HG02642 (cell line): Measurements from ENCODE around the gene GCNT2.
"Not testable (repeated sequence)": the region's sequence is repeated elsewhere in the genome, so short reads cannot be mapped to it uniquely, and the experiment has no call there.

ENCODE experiments used
- ATAC-seq: cut with Tn5 transposase; IDR thresholded peaks from one replicate; pipeline ENCODE4 v1.9.1; 2021; ENCODE audit warnings: mild to moderate bottlenecking; ENCODE audit not compliant: unreplicated experiment, poor library complexity

The GCNT2 gene

GRCh38 chr6:10543488-10543887 is 22.3 kb downstream of the GCNT2 start:
- ATAC-seq: no peak

GRCh38 chr6:10545482-10545881 is 24.3 kb downstream of the GCNT2 start:
- no peak for ATAC-seq

- no peak for ATAC-seq
Measured at GRCh38 chr6:10547809-10548208, 26.7 kb downstream of the GCNT2 start.

DNA sequence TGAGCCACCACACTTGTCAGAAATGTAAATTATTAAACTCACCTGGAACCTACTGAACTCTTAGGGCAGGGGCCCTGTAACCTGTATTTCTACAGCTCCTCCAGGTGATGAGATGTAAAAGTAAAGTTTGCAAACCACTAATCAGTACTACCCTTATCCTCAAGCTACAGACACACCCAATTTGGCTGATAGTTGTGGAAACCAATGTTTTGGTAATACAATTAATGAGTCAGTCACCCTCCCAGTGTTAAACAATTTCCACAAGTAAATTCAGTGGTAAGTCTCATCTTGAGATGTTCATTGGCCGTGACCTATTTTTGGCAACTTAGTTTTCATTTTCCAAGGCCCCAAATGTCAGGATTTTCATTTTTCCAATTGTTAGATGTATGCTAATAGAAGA is 29.6 kb downstream of the GCNT2 start:
- ATAC-seq: no peak

DNA sequence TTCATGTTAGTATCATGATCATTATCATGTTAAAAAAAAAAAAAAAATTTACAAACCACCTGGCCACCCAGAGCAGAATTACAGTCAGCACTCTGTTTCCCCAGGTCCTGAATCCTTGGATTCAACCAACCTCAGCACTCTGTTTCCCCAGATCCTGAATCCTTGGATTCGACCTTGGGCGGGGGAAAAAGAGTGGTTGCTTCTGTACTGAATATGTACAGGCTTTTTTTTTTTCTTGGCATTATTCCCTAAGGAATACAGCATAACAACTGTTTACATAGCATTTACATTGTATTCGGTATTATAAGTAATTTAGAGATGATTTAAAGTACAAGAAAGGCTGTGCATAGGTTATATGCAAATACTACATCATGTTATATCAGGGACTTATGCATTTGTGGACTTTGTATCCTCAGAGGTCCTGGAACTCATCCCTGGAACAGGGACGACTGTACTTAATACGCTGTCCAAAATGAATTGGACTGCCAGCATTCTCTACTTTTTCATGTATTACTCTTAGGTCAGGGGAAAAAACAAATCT is 31.2 kb downstream of the GCNT2 start:
- no peak for ATAC-seq

- ATAC-seq: no peak
Measured at GRCh38 chr6:10553871-10554270, 32.7 kb downstream of the GCNT2 start.

DNA sequence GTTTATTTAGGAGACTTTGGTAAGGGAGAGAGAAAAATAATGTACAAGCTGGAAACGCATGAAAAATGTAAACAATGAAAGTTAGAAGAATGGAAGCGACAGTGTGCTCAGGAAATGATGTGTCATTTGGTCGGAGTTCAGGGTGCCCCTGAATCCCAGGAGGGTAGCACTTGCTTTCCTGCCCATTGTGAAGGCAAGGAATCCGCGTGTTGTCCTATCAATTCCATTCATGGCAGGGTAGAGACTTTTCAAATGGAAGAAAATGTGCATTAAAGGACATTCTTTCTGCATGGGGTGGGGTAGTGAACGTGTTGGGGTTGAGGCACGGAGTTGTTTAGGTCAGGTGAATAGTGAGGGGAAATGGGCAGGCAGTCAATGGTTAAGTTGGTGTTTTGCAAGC is 33.7 kb downstream of the GCNT2 start:
- no peak for ATAC-seq

GRCh38 chr6:10555625-10556309 is 34.6 kb downstream of the GCNT2 start:
- no peak for ATAC-seq

DNA sequence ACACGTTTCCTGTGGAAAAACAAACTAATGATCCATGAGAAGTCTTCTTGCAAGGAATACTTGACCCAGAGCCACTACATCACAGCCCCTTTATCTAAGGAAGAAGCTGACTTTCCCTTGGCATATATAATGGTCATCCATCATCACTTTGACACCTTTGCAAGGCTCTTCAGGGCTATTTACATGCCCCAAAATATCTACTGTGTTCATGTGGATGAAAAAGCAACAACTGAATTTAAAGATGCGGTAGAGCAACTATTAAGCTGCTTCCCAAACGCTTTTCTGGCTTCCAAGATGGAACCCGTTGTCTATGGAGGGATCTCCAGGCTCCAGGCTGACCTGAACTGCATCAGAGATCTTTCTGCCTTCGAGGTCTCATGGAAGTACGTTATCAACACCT is 35.4 kb downstream of the GCNT2 start:
- no peak for ATAC-seq

- ATAC-seq: no peak
Measured at GRCh38 chr6:10556992-10557391, 35.8 kb downstream of the GCNT2 start.

GRCh38 chr6:10557913-10558312 is 36.8 kb downstream of the GCNT2 start:
- no peak for ATAC-seq

- ATAC-seq: no peak
Measured at GRCh38 chr6:10558565-10558964, 37.4 kb downstream of the GCNT2 start.

GRCh38 chr6:10559522-10560152 is 38.5 kb downstream of the GCNT2 start:
- no peak for ATAC-seq

DNA sequence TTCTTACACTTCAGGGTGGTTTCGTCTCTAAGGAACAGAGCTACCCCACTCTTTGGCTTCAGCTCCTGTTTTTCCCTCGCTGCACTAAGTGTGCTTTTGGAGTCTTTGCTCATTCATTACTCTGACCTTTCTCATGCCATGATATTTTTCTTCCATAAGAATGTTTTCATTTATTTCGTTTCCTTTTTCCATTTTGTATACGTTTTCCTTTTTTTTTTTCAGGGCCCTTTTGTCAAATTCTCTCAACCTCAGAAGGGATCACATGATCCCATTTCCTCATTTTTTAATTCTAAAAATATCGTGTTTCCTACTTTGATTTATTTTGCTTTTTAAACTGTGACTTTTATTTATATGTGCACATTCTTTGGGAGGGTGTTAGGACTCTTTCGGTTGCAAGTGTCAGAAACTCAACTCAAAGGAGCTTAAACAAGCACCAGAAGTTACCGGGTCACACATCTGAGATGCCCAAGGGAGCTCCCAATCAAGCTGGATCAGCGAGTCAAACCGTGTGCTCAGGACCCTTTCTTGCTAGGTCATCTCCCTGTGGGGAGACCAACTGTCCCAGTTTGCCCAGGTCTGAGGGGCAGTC is 40.6 kb downstream of the GCNT2 start:
- no peak for ATAC-seq

GRCh38 chr6:10564975-10565673 is 44.0 kb downstream of the GCNT2 start:
- ATAC-seq: no peak

GRCh38 chr6:10565913-10566312 is 44.8 kb downstream of the GCNT2 start:
- no peak for ATAC-seq

- no peak for ATAC-seq
Measured at GRCh38 chr6:10567256-10568026, 46.3 kb downstream of the GCNT2 start.

- ATAC-seq: no peak
Measured at GRCh38 chr6:10569392-10570127, 48.4 kb downstream of the GCNT2 start.

DNA sequence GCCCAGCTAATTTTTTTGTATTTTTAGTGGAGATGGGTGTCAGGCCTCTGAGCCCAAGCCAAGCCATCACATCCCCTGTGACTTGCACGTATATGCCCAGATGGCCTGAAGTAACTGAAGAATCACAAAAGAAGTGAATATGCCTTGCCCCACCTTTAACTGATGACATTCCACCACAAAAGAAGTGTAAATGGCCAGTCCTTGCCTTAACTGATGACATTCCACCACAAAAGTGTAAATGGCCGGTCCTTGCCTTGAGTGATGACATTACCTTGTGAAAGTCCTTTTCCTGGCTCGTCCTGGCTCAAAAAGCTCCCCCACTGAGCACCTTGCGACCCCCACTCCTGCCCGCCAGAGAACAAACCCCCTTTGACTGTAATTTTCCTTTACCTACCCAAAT is 54.4 kb downstream of the GCNT2 start:
- ATAC-seq: not testable (repeated sequence)

- ATAC-seq: no peak
Measured at GRCh38 chr6:10576226-10576625, 55.1 kb downstream of the GCNT2 start.
